ENCODE results near the gene P2RX7. TPM values are rescaled to one million over a fixed set of nuclear protein-coding genes. Genes with fewer than 3 reads are reported as not detected.

P2RX7 gene
- total RNA-seq, 2 donors from 2014 or later: 1.4 to 11.8 TPM

- no peak for TF ChIP-seq CTCF (IDR thresholded peaks at IDR 0.05)
- no peak for TF ChIP-seq POLR2AphosphoS5 (IDR thresholded peaks at IDR 0.05)
- TF ChIP-seq POLR2A (IDR thresholded peaks at IDR 0.05): no peak
- no peak overlapping the region for H3K27ac ChIP-seq
- no peaks in the 10 kb centered on the region for H3K36me3 ChIP-seq
- 84% methylated on average over 10 of the region's 10 CpGs for WGBS
- H3K9me3 ChIP-seq: no peaks in the 10 kb centered on the region
- intact Hi-C loops (cut with DNase I): no loop called here
- DNase-seq (ENCODE audit: low spot score): no peak
- no peaks in the 10 kb centered on the region for H3K27me3 ChIP-seq (replicated peaks; ENCODE audit: insufficient read depth)
- H3K4me3 ChIP-seq: no peak overlapping the region
- no peaks in the 10 kb centered on the region for H3K4me1 ChIP-seq (replicated peaks)
Measured at GRCh38 chr12:121089813-121090430, 42.8 kb upstream of the P2RX7 start.

DNA sequence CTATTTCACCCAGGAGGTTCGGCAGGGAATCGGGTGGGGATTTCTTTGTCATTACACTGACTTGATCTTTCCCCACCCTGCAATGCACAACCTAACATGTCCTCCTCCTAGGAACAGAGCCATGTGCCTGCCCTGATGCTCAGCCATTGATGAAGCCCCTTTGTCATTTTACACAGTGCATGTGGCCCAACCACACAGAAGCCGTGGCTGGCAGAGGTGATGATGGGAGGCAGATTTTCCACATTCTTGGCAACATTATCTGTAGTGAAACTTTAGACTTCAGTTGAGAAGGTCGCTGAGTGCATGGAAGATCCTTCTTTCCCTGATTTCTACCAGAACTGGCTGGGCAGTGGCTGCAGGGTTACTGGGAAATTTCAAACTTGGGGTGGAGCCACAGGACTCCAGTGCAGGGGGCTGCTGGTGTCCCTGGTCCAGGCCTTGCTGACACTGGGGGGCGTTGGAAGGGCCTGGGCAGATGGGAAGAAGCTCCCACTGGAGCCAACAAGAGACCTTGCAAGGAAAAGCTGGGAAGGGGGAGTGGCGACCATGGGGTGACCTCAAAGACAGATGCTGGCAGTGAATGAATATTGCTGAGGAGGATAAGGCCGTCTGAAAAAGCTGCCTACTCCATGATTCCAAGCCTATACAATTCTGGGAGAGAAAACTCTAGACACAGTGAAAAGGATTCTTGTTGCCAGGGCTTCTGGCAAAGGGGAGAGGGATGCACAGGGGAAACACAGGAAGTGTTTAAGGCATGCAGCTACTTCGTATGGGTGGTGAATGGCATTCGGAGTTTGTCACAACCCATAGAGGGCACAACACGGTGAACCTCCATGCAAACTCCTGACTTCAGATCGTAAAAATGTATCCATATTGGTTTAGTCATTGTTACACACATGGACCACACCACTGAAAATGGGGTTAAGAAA, 41.8 kb upstream of the P2RX7 start:
- Histone ChIP-seq H3K27me3 (replicated peaks; ENCODE audit: insufficient read depth) (no peaks in the 10 kb centered on the region), H3K4me1 (replicated peaks) (peaks cover 3% of the 10 kb centered on the region), H3K4me3 (no peak overlapping the region), H3K36me3 (no peaks in the 10 kb centered on the region), H3K27ac (no peak overlapping the region), H3K9me3 (no peaks in the 10 kb centered on the region)
- no peak for TF ChIP-seq CTCF (IDR thresholded peaks at IDR 0.05)
- TF ChIP-seq POLR2A (IDR thresholded peaks at IDR 0.05): no peak
- TF ChIP-seq POLR2AphosphoS5 (IDR thresholded peaks at IDR 0.05): no peak
- intact Hi-C loops (cut with DNase I): no loop called here
- 63% methylated on average over 11 of the region's 11 CpGs for WGBS
- DNase-seq (ENCODE audit: low spot score): no peak

GRCh38 chr12:121092034-121092433, 40.6 kb upstream of the P2RX7 start:
- no peak overlapping the region for H3K27ac ChIP-seq
- H3K27me3 ChIP-seq (replicated peaks; ENCODE audit: insufficient read depth): no peaks in the 10 kb centered on the region
- intact Hi-C loops (cut with DNase I): no loop called here
- no peak for DNase-seq (ENCODE audit: low spot score)
- H3K4me3 ChIP-seq: no peak overlapping the region
- H3K9me3 ChIP-seq: no peaks in the 10 kb centered on the region
- no peak for TF ChIP-seq CTCF (IDR thresholded peaks at IDR 0.05)
- no peak for TF ChIP-seq POLR2AphosphoS5 (IDR thresholded peaks at IDR 0.05)
- TF ChIP-seq POLR2A (IDR thresholded peaks at IDR 0.05): no peak
- no peaks in the 10 kb centered on the region for H3K36me3 ChIP-seq
- peaks cover 6% of the 10 kb centered on the region for H3K4me1 ChIP-seq (replicated peaks)
- 100% methylated on average over 2 of the region's 2 CpGs for WGBS

DNA sequence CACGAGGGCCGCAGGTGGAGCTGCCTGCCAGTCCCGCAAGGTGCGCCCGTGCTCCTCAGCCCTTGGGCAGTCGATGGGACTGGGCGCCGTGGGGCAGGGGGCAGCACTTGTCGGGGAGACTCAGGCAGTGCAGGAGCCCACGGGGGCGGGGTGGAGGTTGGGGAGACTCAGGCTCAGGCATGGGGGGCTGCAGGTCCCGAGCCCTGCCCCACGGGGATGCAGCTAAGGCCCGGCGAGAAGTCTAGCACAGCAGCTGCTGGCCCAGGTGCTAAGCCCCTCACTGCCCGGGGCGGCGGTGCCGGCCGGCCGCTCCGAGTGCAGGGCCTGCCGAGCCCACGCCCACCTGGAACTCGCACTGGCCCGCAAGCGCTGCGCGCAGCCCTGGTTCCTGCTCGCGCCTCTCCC, 39.2 kb upstream of the P2RX7 start:
- Histone ChIP-seq H3K9me3 (no peaks in the 10 kb centered on the region), H3K27ac (no peak overlapping the region), H3K36me3 (no peaks in the 10 kb centered on the region), H3K4me1 (replicated peaks) (peaks cover 6% of the 10 kb centered on the region), H3K27me3 (replicated peaks; ENCODE audit: insufficient read depth) (no peaks in the 10 kb centered on the region), H3K4me3 (no peak overlapping the region)
- WGBS: 95% methylated on average over 31 of the region's 31 CpGs
- intact Hi-C loops (cut with DNase I): no loop called here
- DNase-seq (ENCODE audit: low spot score): no peak
- no peak for TF ChIP-seq POLR2A (IDR thresholded peaks at IDR 0.05)
- TF ChIP-seq POLR2AphosphoS5 (IDR thresholded peaks at IDR 0.05): no peak
- TF ChIP-seq CTCF (IDR thresholded peaks at IDR 0.05): no peak

Measured in prostate gland (tissue), 2 donors.